Neural cell (in vitro differentiated cells): ENCODE data around the gene PTGFR. TPM values are rescaled to one million over a fixed set of nuclear protein-coding genes. Genes with fewer than 3 reads are reported as not detected.

Experiments used
- H2AFZ ChIP-seq: fragments of 200-600, 300-800 bp; sonication (generic), shearing (Covaris generic); 2 replicates; pipeline ENCODE4 v1.6.0; 2014; ENCODE audit warnings: low read depth, mild to moderate bottlenecking, antibody characterized with exemption, low read length, moderate library complexity
- H3F3A ChIP-seq: fragments of 200-600 bp; shearing (Covaris generic); 2 replicates; pipeline ENCODE4 v1.6.1; 2016; ENCODE audit warnings: mild to moderate bottlenecking, moderate library complexity, mixed read lengths, antibody characterized with exemption, low read length; ENCODE audit not compliant: insufficient read depth, poor library complexity, severe bottlenecking
- H3K27ac ChIP-seq: fragments of 200-600, 300-800 bp; sonication (generic), shearing (Covaris generic); 2 replicates; pipeline ENCODE4 v1.5.1; 2014; ENCODE audit warnings: mild to moderate bottlenecking, low read length, moderate library complexity
- H3K27me3 ChIP-seq: fragments of 300-800, 200-600 bp; sonication (generic), shearing (Covaris generic); 2 replicates; pipeline ENCODE4 v1.6.0; 2014; ENCODE audit warnings: mild to moderate bottlenecking, low read depth, low read length, moderate library complexity; ENCODE audit not compliant: insufficient read depth
- H3K36me3 ChIP-seq: fragments of 300-800, 200-600 bp; sonication (generic), shearing (Covaris generic); 2 replicates; pipeline ENCODE4 v1.5.1; 2014; ENCODE audit warnings: mild to moderate bottlenecking, antibody characterized with exemption, low read length, moderate library complexity; ENCODE audit not compliant: insufficient read depth
- H3K4me2 ChIP-seq: fragments of 300-800, 200-600 bp; sonication (generic), shearing (Covaris generic); 2 replicates; pipeline ENCODE4 v1.6.0; 2014; ENCODE audit warnings: mild to moderate bottlenecking, low read length
- H3K4me3 ChIP-seq: fragments of 300-800, 200-600 bp; sonication (generic), shearing (Covaris generic); 2 replicates; pipeline ENCODE4 v1.5.1; 2014; ENCODE audit warnings: mild to moderate bottlenecking, low read length, moderate library complexity
- H3K79me2 ChIP-seq: fragments of 200-600 bp; shearing (Covaris generic); replicated peaks from 2 replicates; pipeline ENCODE4 v1.6.0; 2014; ENCODE audit warnings: mild to moderate bottlenecking, low read length, moderate library complexity; ENCODE audit not compliant: insufficient read depth
- H3K9ac ChIP-seq: fragments of 300-800, 200-600 bp; sonication (generic), shearing (Covaris generic); 2 replicates; pipeline ENCODE4 v1.6.1; 2016; ENCODE audit warnings: mild to moderate bottlenecking, low read length, mixed read lengths
- H3K9me2 ChIP-seq: fragments of 200-600 bp; shearing (Covaris generic); 2 replicates; pipeline ENCODE4 v1.6.1; 2016; ENCODE audit warnings: mild to moderate bottlenecking, low read length, mixed read lengths; ENCODE audit not compliant: insufficient read depth
- H3K9me3 ChIP-seq: fragments of 200-600, 300-800 bp; sonication (generic), shearing (Covaris generic); 2 replicates; pipeline ENCODE4 v1.6.1; 2016; ENCODE audit warnings: mild to moderate bottlenecking, mixed run types, low read length, moderate library complexity, mixed read lengths
- H4K20me1 ChIP-seq: fragments of 200-600 bp; shearing (Covaris generic); 2 replicates; pipeline ENCODE4 v1.6.1; 2016; ENCODE audit warnings: mild to moderate bottlenecking, mixed run types; ENCODE audit not compliant: insufficient read depth
- EP300 ChIP-seq: fragments of 450-650 bp; conservative IDR thresholded peaks from 2 replicates; pipeline ENCODE4 v1.6.1; 2014; ENCODE audit warnings: antibody characterized with exemption, mild to moderate bottlenecking, moderate library complexity; ENCODE audit not compliant: poor library complexity, severe bottlenecking
- EZH2 ChIP-seq: fragments of 200-600, 300-800 bp; shearing (Covaris generic), sonication (generic); IDR thresholded peaks from 2 replicates; pipeline ENCODE4 v1.6.1; 2014; ENCODE audit warnings: antibody characterized with exemption, low read length, borderline replicate concordance, mild to moderate bottlenecking; ENCODE audit not compliant: insufficient read depth, poor library complexity, severe bottlenecking
- MXI1 ChIP-seq: fragments of 450-650 bp; conservative IDR thresholded peaks from 2 replicates; pipeline ENCODE4 v1.6.1; 2014; ENCODE audit warnings: antibody characterized with exemption, mild to moderate bottlenecking; ENCODE audit not compliant: poor library complexity, severe bottlenecking
- POLR2AphosphoS5 ChIP-seq: IDR thresholded peaks from 2 replicates; pipeline ENCODE4 v1.6.1; 2012
- RAD21 ChIP-seq: fragments of 450-650 bp; conservative IDR thresholded peaks from 2 replicates; pipeline ENCODE4 v1.6.1; 2014; ENCODE audit warnings: antibody characterized with exemption, mild to moderate bottlenecking, moderate library complexity
- REST ChIP-seq: IDR thresholded peaks from 2 replicates; pipeline ENCODE4 v1.6.1; 2012; ENCODE audit warnings: borderline replicate concordance
- SMC3 ChIP-seq: fragments of 450-650 bp; conservative IDR thresholded peaks from 2 replicates; pipeline ENCODE4 v1.6.1; 2014; ENCODE audit warnings: antibody characterized with exemption, mild to moderate bottlenecking, moderate library complexity; ENCODE audit not compliant: poor library complexity
- TAF1 ChIP-seq: IDR thresholded peaks from 2 replicates; pipeline ENCODE4 v1.6.1; 2012; ENCODE audit warnings: low read depth
- polyA plus RNA-seq: library from polyadenylated mRNA; depleted of rRNA; stranded (reverse); fragments of >200 nt; gene quantifications from 2 replicates; pipeline ENCODE4 v1.2.3, GENCODE V29; 2014
- TF ChIP-seq, protein P1 (sequence below): fragments of 450-650 bp; IDR thresholded peaks from 2 replicates; pipeline ENCODE4 v1.5.1; 2014; ENCODE audit warnings: antibody characterized with exemption, mild to moderate bottlenecking, moderate library complexity; ENCODE audit not compliant: poor library complexity, severe bottlenecking

Gene PTGFR
- polyA plus RNA-seq, 1 donor from 2014 or later: 0.54 TPM

DNA sequence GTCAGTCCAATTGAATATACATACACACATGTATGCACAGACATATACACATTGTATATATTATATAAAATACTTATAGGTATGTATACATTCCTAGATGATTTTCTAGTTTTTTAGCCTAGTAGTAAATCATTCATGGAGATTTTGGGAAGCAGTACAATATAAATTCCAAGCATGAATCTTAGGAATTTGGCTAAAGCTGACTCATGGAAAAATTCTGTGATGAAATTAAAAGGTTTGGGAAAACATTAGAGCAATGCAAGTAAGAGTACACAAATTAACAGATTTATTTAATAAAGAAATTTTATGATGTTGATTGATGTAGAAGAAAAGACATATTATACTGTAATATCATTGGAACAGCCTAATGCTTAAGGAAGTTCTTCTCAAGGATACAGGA is 43.7 kb upstream of the PTGFR start:
- H3K79me2 ChIP-seq: no peaks in the 10 kb centered on the region

DNA sequence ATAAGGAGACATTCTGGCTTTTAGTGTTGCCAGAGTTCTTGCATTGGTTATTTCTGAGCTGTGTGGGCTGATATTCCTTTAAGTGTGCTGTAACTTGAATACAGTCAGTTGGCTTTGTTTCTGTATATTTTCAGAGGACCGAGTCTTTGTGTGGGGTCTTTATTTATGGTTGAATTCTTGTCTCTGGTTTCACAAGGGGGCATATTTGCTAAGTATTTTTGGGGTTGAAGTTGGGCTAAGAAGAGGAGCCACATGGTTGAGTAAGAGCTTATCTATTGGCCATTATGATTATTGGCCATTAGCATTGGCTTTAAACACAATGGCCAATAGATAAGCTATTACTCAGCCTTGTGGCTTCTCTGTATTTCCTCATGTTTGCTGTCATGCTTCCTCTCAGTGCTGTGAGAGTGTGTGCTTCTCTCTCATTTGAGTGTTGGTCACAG is 26.3 kb upstream of the PTGFR start:
- Histone ChIP-seq H3K27me3 (no peaks in the 10 kb centered on the region), H2AFZ (no peak overlapping the region)
- TF ChIP-seq, protein P1, sequence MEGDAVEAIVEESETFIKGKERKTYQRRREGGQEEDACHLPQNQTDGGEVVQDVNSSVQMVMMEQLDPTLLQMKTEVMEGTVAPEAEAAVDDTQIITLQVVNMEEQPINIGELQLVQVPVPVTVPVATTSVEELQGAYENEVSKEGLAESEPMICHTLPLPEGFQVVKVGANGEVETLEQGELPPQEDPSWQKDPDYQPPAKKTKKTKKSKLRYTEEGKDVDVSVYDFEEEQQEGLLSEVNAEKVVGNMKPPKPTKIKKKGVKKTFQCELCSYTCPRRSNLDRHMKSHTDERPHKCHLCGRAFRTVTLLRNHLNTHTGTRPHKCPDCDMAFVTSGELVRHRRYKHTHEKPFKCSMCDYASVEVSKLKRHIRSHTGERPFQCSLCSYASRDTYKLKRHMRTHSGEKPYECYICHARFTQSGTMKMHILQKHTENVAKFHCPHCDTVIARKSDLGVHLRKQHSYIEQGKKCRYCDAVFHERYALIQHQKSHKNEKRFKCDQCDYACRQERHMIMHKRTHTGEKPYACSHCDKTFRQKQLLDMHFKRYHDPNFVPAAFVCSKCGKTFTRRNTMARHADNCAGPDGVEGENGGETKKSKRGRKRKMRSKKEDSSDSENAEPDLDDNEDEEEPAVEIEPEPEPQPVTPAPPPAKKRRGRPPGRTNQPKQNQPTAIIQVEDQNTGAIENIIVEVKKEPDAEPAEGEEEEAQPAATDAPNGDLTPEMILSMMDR: no peak
- TF ChIP-seq REST: no peak
- no peak for TF ChIP-seq EZH2
- TF ChIP-seq MXI1: no peak
- TF ChIP-seq TAF1: no peak
- TF ChIP-seq POLR2AphosphoS5: no peak
- no peak for TF ChIP-seq SMC3
- no peak for TF ChIP-seq RAD21

More for the DNA sequence above, 43.7 kb upstream of the PTGFR start:
- Histone ChIP-seq H3K36me3 (no peaks in the 10 kb centered on the region), H3K27me3 (no peaks in the 10 kb centered on the region), H2AFZ (no peak overlapping the region), H3K27ac (no peak overlapping the region), H3K9me3 (no peaks in the 10 kb centered on the region), H3K4me2 (no peak overlapping the region), H3K9ac (no peak overlapping the region), H3K9me2 (no peaks in the 10 kb centered on the region), H4K20me1 (no peaks in the 10 kb centered on the region), H3F3A (no peaks in the 10 kb centered on the region), H3K4me3 (no peak overlapping the region)
- TF ChIP-seq EZH2: no peak
- no peak for TF ChIP-seq REST
- TF ChIP-seq EP300: no peak
- TF ChIP-seq, protein P1: no peak
- no peak for TF ChIP-seq POLR2AphosphoS5
- no peak for TF ChIP-seq TAF1
- no peak for TF ChIP-seq MXI1
- no peak for TF ChIP-seq RAD21
- TF ChIP-seq SMC3: no peak

More for the DNA sequence above, 26.3 kb upstream of the PTGFR start:
- Histone ChIP-seq H3K9me2 (no peaks in the 10 kb centered on the region), H3K36me3 (no peaks in the 10 kb centered on the region), H3K79me2 (no peaks in the 10 kb centered on the region), H4K20me1 (no peaks in the 10 kb centered on the region), H3K4me3 (no peak overlapping the region), H3K4me2 (no peak overlapping the region), H3K9me3 (no peaks in the 10 kb centered on the region), H3F3A (no peaks in the 10 kb centered on the region), H3K9ac (no peak overlapping the region), H3K27ac (no peak overlapping the region)
